HepG2 (cell line): ENCODE data around the gene GATA3. TPM values are rescaled to one million over a fixed set of nuclear protein-coding genes. Genes with fewer than 3 reads are reported as not detected.

ENCODE experiments used
- ATAC-seq: fragments of 200-7000 bp; cut with Tn5 transposase; 3 replicates; pipeline ENCODE4 v1.9.1; 2020; ENCODE audit warnings: mild to moderate bottlenecking, moderate library complexity
- BruUV-seq: library from RNA; stranded (reverse); fragments of 400-500 nt; replicated peaks from 2 replicates; lab custom pipeline; 2021; lab: Mats Ljungman, UMichigan
- CTCF ChIA-PET: fragments of 300-600 bp; formaldehyde crosslinking; extraction: SDS; loops from one replicate; lab custom pipeline; 2021; ENCODE audit warnings: low total read pairs, inconsistent platforms, low intra/inter-chr PET ratio; lab: Yijun Ruan, JAX
- POLR2A ChIA-PET: fragments of 350-600 bp; sonication (Branson Sonifier 250); formaldehyde crosslinking; loops from one replicate; lab custom pipeline; 2020; ENCODE audit warnings: antibody characterized with exemption, inconsistent platforms; lab: Yijun Ruan, JAX
- DNase-seq: peaks from one replicate; pipeline ENCODE4 v3.0.0-alpha.2; 2015; ENCODE audit warnings: low spot score
- FAIRE-seq: peaks from 3 replicates; lab custom pipeline; 2011; peaks lifted over from hg19 to GRCh38; lab: Jason Lieb, UNC
- H2AFZ ChIP-seq: one replicate; pipeline ENCODE4 v1.6.1; 2011; ENCODE audit warnings: low read length, inconsistent platforms
- H3K27ac ChIP-seq: fragments of 300-600 bp; 3 replicates; pipeline ENCODE4 v1.8.0; 2011; ENCODE audit warnings: mixed run types, mild to moderate bottlenecking, mixed read lengths, low read length, inconsistent platforms; ENCODE audit not compliant: insufficient read depth; ENCODE audit errors: extremely low read length
- H3K27me3 ChIP-seq, 2 experiments: fragments of 200-600 bp in 1 of 2; 2 replicates in 1 of 2; 3 replicates in 1 of 2; pipeline versions ENCODE4 v1.6.0 to v1.8.0; 2011; ENCODE audit warnings: low read length in 2 of 2, mild to moderate bottlenecking in 2 of 2, moderate library complexity in 2 of 2, inconsistent platforms in 1 of 2; ENCODE audit not compliant: insufficient read depth in 2 of 2, control insufficient read depth in 1 of 2
- H3K36me3 ChIP-seq, 2 experiments: fragments of 200-600 bp in 1 of 2; replicated peaks in 1 of 2; 2 replicates in 1 of 2; 3 replicates in 1 of 2; pipeline versions ENCODE4 v1.5.1 to v1.8.0; 2011; ENCODE audit warnings: low read length in 2 of 2, inconsistent platforms in 1 of 2; ENCODE audit not compliant: insufficient read depth in 2 of 2, control insufficient read depth in 1 of 2
- H3K4me1 ChIP-seq: 2 replicates; pipeline ENCODE4 v1.5.1; 2012; ENCODE audit warnings: low read length, inconsistent platforms; ENCODE audit not compliant: insufficient read depth
- H3K4me2 ChIP-seq: 2 replicates; pipeline ENCODE4 v1.6.0; 2011; ENCODE audit warnings: low read depth, low read length, inconsistent platforms
- H3K4me3 ChIP-seq, 3 experiments: fragments of 200-600 bp in 1 of 3; sonication (generic), shearing (Covaris generic) in 1 of 3; replicated peaks in 1 of 3; 2 replicates each; pipeline ENCODE4 v1.5.1; 2011 to 2016; ENCODE audit warnings: low read length in 3 of 3, inconsistent platforms in 2 of 3, low read depth in 2 of 3, mild to moderate bottlenecking in 2 of 3, control low read depth in 1 of 3, mixed read lengths in 1 of 3; ENCODE audit not compliant: insufficient read depth in 1 of 3
- H3K79me2 ChIP-seq: one replicate; pipeline ENCODE4 v1.6.1; 2011; ENCODE audit warnings: low read length, inconsistent platforms; ENCODE audit not compliant: insufficient read depth
- H3K9ac ChIP-seq: 2 replicates; pipeline ENCODE4 v1.6.0; 2011; ENCODE audit warnings: mild to moderate bottlenecking, low read depth, low read length, inconsistent platforms; ENCODE audit not compliant: insufficient read depth
- H3K9me3 ChIP-seq: 2 replicates; pipeline ENCODE4 v1.5.1; 2012; ENCODE audit warnings: mild to moderate bottlenecking, low read length
- H4K20me1 ChIP-seq: 2 replicates; pipeline ENCODE4 v1.6.0; 2011; ENCODE audit warnings: inconsistent platforms, mild to moderate bottlenecking, low read length, moderate library complexity; ENCODE audit not compliant: insufficient read depth
- MAFG ChIP-seq: sonication (generic); formaldehyde crosslinking; IDR thresholded peaks from 2 replicates; pipeline ENCODE4 v1.5.1; 2020; ENCODE audit warnings: mild to moderate bottlenecking, missing genetic modification reagents
- SIN3A ChIP-seq: IDR thresholded peaks from 2 replicates; pipeline ENCODE4 v1.6.1; 2011; ENCODE audit warnings: low read depth, mild to moderate bottlenecking, control low read depth, low read length, borderline replicate concordance
- SIN3B ChIP-seq: fragments of 150-350 bp; IDR thresholded peaks from 2 replicates; pipeline ENCODE4 v1.6.1; 2014; ENCODE audit warnings: low read length
- SMAD1 ChIP-seq: sonication (generic); formaldehyde crosslinking; IDR thresholded peaks from 2 replicates; pipeline ENCODE4 v1.4.0; 2020; ENCODE audit warnings: missing genetic modification reagents, low read depth, mild to moderate bottlenecking, borderline replicate concordance
- SPEN ChIP-seq: sonication (generic); formaldehyde crosslinking; IDR thresholded peaks from 2 replicates; pipeline ENCODE4 v1.5.1; 2020; ENCODE audit warnings: low read depth, mild to moderate bottlenecking, missing genetic modification reagents
- ZNF367 ChIP-seq: sonication (generic); formaldehyde crosslinking; IDR thresholded peaks from 2 replicates; pipeline ENCODE4 v1.4.0; 2020; ENCODE audit warnings: missing genetic modification reagents, borderline replicate concordance
- ZNF501 ChIP-seq: sonication (generic); formaldehyde crosslinking; IDR thresholded peaks from 2 replicates; pipeline ENCODE4 v1.5.1; 2020; ENCODE audit warnings: mild to moderate bottlenecking, moderate library complexity, missing genetic modification reagents
- ZNF841 ChIP-seq: sonication (generic); formaldehyde crosslinking; IDR thresholded peaks from 2 replicates; pipeline ENCODE4 v1.8.1; 2023; ENCODE audit warnings: missing genetic modification reagents, borderline replicate concordance
- WGBS: methylation state at CpG from one replicate; pipeline ENCODE4 v1.1.6; 2017; ENCODE audit warnings: low lambda C conversion rate; 5-methylcytosine and 5-hydroxymethylcytosine counted together
- in situ Hi-C: cut with HindIII; loops from 2 replicates; pipeline ENCODE4 v1.10.0; 2017; ENCODE audit warnings: low pct_unique_long_range_greater_than_20kb; ENCODE audit not compliant: extremely low pct_ligation_motif_present
- intact Hi-C: fragments of 100-400 bp; cut with micrococcal nuclease; formaldehyde crosslinking; loops from one replicate; pipeline ENCODE4 v1.10.0; 2022; ENCODE audit not compliant: unreplicated experiment
- polyA plus RNA-seq, 8 experiments: library from polyadenylated mRNA; depleted of rRNA in 3 of 8; stranded (reverse) in 7 of 8; unstranded in 1 of 8; fragments of >200 nt; fragmentation: Illumina TruSeq in 4 of 8; extraction: Trizol in 4 of 8; gene quantifications; 2 replicates each; pipeline versions ENCODE4 v1.2.1 to v1.2.3, GENCODE V29; 2011 to 2016; ENCODE audit warnings: low read depth in 4 of 8, missing spikeins in 1 of 8, mixed read lengths in 1 of 8; ENCODE audit not compliant: insufficient read depth in 1 of 8
- total RNA-seq, 5 experiments: library from RNA; depleted of rRNA; stranded (reverse); fragments of >200 nt; fragmentation: Illumina TruSeq; extraction: Trizol; gene quantifications; 2 replicates each; pipeline ENCODE4 v1.2.3, GENCODE V29; 2016; ENCODE audit warnings: low read depth in 1 of 5
- TF ChIP-seq, protein P1 (sequence below): sonication (generic); formaldehyde crosslinking; IDR thresholded peaks from 2 replicates; pipeline ENCODE4 v1.8.0; 2022; ENCODE audit warnings: mild to moderate bottlenecking, missing genetic modification reagents, moderate library complexity
- TF ChIP-seq, protein P2 (sequence below): sonication (generic); formaldehyde crosslinking; IDR thresholded peaks from 2 replicates; pipeline ENCODE4 v1.9.0; 2022; ENCODE audit warnings: low read depth, missing genetic modification reagents
- TF ChIP-seq, protein P3 (sequence below): sonication (generic); formaldehyde crosslinking; IDR thresholded peaks from 2 replicates; pipeline ENCODE4 v1.8.1; 2022; ENCODE audit warnings: low read depth, mild to moderate bottlenecking, missing genetic modification reagents
- TF ChIP-seq, protein P4 (sequence below): sonication (generic); formaldehyde crosslinking; conservative IDR thresholded peaks from 2 replicates; pipeline ENCODE4 v1.8.0; 2022; ENCODE audit warnings: low read depth, missing genetic modification reagents
- TF ChIP-seq, protein P5 (sequence below): sonication (generic); formaldehyde crosslinking; IDR thresholded peaks from 2 replicates; pipeline ENCODE4 v1.4.0; 2020; ENCODE audit warnings: missing genetic modification reagents
- TF ChIP-seq, protein P6 (sequence below): sonication (generic); formaldehyde crosslinking; IDR thresholded peaks from 2 replicates; pipeline ENCODE4 v1.5.1; 2020; ENCODE audit warnings: missing genetic modification reagents, mild to moderate bottlenecking, borderline replicate concordance

Gene GATA3
- total and polyA plus RNA-seq, 2 of the 13 experiments (the other 11 are each of a cell fraction or from before 2014, with no cell fraction given) = not detected

DNA sequence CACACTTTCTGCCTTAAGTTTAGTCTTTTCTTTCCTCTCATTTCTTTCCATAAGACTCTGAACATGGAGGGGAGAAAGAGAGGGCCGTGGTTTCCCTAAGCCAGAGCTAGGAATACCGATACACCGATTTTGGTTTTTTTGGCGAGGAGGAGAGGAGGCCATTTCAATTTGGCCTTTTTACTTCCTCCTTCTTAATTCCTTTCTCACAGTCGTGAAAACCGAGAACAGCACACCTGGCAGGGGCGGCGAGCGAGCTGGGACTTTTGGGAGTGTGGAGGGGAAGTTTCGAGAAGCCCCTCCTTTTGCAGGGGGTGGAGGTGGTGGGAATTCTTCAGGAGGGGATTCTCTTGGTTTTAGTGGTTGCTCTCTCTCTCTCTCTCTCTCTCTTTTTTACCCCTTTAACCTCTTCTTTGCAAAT lies 6.2 kb downstream of the GATA3 start:
- Histone ChIP-seq H3K27me3 (peaks cover 26 to 89% of the 10 kb centered on the region in 2 experiments), H2AFZ (no peak overlapping the region), H3K4me2 (no peak overlapping the region), H3K9ac (no peak overlapping the region), H3K4me3 (no peak overlapping the region), H4K20me1 (no peaks in the 10 kb centered on the region), H3K9me3 (no peaks in the 10 kb centered on the region), H3K27ac (no peak overlapping the region), H3K36me3 (no peaks in the 10 kb centered on the region), H3K4me1 (no peaks in the 10 kb centered on the region), H3K79me2 (no peaks in the 10 kb centered on the region)
- 21% methylated on average over 10 of the region's 10 CpGs for WGBS
- CTCF ChIA-PET = no interaction called here
- intact Hi-C loops = no loop called here
- POLR2A ChIA-PET = no interaction called here
- ATAC-seq (no peak), DNase-seq (no peak), FAIRE-seq (no peak)
- BruUV-seq = no TSS peak
- in situ Hi-C loops = no loop called here
- TF ChIP-seq, protein P1, sequence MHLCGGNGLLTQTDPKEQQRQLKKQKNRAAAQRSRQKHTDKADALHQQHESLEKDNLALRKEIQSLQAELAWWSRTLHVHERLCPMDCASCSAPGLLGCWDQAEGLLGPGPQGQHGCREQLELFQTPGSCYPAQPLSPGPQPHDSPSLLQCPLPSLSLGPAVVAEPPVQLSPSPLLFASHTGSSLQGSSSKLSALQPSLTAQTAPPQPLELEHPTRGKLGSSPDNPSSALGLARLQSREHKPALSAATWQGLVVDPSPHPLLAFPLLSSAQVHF (CRISPR knock-in tag) = no peak
- no peak for TF ChIP-seq SPEN (CRISPR knock-in tag)
- TF ChIP-seq, protein P2, sequence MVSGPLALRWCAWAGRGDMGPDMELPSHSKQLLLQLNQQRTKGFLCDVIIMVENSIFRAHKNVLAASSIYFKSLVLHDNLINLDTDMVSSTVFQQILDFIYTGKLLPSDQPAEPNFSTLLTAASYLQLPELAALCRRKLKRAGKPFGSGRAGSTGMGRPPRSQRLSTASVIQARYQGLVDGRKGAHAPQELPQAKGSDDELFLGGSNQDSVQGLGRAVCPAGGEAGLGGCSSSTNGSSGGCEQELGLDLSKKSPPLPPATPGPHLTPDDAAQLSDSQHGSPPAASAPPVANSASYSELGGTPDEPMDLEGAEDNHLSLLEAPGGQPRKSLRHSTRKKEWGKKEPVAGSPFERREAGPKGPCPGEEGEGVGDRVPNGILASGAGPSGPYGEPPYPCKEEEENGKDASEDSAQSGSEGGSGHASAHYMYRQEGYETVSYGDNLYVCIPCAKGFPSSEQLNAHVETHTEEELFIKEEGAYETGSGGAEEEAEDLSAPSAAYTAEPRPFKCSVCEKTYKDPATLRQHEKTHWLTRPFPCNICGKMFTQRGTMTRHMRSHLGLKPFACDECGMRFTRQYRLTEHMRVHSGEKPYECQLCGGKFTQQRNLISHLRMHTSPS (CRISPR knock-in tag) = no peak
- TF ChIP-seq, protein P3, sequence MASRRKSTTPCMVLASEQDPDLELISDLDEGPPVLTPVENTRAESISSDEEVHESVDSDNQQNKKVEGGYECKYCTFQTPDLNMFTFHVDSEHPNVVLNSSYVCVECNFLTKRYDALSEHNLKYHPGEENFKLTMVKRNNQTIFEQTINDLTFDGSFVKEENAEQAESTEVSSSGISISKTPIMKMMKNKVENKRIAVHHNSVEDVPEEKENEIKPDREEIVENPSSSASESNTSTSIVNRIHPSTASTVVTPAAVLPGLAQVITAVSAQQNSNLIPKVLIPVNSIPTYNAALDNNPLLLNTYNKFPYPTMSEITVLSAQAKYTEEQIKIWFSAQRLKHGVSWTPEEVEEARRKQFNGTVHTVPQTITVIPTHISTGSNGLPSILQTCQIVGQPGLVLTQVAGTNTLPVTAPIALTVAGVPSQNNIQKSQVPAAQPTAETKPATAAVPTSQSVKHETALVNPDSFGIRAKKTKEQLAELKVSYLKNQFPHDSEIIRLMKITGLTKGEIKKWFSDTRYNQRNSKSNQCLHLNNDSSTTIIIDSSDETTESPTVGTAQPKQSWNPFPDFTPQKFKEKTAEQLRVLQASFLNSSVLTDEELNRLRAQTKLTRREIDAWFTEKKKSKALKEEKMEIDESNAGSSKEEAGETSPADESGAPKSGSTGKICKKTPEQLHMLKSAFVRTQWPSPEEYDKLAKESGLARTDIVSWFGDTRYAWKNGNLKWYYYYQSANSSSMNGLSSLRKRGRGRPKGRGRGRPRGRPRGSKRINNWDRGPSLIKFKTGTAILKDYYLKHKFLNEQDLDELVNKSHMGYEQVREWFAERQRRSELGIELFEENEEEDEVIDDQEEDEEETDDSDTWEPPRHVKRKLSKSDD (CRISPR knock-in tag) = no peak
- TF ChIP-seq MAFG (CRISPR knock-in tag) = no peak
- no peak for TF ChIP-seq ZNF367 (CRISPR knock-in tag)
- TF ChIP-seq, protein P4, sequence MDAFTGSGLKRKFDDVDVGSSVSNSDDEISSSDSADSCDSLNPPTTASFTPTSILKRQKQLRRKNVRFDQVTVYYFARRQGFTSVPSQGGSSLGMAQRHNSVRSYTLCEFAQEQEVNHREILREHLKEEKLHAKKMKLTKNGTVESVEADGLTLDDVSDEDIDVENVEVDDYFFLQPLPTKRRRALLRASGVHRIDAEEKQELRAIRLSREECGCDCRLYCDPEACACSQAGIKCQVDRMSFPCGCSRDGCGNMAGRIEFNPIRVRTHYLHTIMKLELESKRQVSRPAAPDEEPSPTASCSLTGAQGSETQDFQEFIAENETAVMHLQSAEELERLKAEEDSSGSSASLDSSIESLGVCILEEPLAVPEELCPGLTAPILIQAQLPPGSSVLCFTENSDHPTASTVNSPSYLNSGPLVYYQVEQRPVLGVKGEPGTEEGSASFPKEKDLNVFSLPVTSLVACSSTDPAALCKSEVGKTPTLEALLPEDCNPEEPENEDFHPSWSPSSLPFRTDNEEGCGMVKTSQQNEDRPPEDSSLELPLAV (CRISPR knock-in tag) = no peak
- no peak for TF ChIP-seq SIN3B
- no peak for TF ChIP-seq ZNF501
- no peak for TF ChIP-seq ZNF841
- no peak for TF ChIP-seq SIN3A
- TF ChIP-seq, protein P5, sequence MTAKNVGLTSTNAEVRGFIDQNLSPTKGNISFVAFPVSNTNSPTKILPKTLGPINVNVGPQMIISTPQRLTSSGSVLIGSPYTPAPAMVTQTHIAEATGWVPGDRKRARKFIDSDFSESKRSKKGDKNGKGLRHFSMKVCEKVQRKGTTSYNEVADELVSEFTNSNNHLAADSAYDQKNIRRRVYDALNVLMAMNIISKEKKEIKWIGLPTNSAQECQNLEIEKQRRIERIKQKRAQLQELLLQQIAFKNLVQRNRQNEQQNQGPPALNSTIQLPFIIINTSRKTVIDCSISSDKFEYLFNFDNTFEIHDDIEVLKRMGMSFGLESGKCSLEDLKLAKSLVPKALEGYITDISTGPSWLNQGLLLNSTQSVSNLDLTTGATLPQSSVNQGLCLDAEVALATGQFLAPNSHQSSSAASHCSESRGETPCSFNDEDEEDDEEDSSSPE (CRISPR knock-in tag) = no peak
- no peak for TF ChIP-seq SMAD1
- TF ChIP-seq, protein P6, sequence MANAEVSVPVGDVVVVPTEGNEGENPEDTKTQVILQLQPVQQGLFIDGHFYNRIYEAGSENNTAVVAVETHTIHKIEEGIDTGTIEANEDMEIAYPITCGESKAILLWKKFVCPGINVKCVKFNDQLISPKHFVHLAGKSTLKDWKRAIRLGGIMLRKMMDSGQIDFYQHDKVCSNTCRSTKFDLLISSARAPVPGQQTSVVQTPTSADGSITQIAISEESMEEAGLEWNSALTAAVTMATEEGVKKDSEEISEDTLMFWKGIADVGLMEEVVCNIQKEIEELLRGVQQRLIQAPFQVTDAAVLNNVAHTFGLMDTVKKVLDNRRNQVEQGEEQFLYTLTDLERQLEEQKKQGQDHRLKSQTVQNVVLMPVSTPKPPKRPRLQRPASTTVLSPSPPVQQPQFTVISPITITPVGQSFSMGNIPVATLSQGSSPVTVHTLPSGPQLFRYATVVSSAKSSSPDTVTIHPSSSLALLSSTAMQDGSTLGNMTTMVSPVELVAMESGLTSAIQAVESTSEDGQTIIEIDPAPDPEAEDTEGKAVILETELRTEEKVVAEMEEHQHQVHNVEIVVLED = no peak
